Activated CD8-positive, alpha-beta T cell treated with anti-CD3 and anti-CD28 coated beads for 36 hours (primary cell): ENCODE results near the gene CLEC2D. TPM values are rescaled to one million over a fixed set of nuclear protein-coding genes. Genes with fewer than 3 reads are reported as not detected.
"Not testable (repeated sequence)": the region's sequence is repeated elsewhere in the genome, so short reads cannot be mapped to it uniquely, and the experiment has no call there.

Experiments
- ATAC-seq: fragments of 200-7000 bp; cut with Tn5 transposase; one replicate; pipeline ENCODE4 v1.10.0; 2021; ENCODE audit warnings: mild to moderate bottlenecking, moderate library complexity
- CTCF ChIA-PET: fragments of 350-600 bp; sonication (Branson Sonifier 250); formaldehyde crosslinking; loops from one replicate; lab custom pipeline; 2021; ENCODE audit warnings: antibody characterized with exemption; lab: Charles Lee
- POLR2A ChIA-PET: fragments of 350-600 bp; sonication (Branson Sonifier 250); formaldehyde crosslinking; loops from one replicate; lab custom pipeline; 2021; ENCODE audit warnings: antibody characterized with exemption; lab: Charles Lee
- DNase-seq: peaks from one replicate; pipeline ENCODE4 v3.0.0-alpha.2; 2020
- H3K27ac Mint-ChIP-seq: one replicate; pipeline ENCODE4 v1.8.0; 2021; ENCODE audit warnings: mild to moderate bottlenecking, mixed read lengths
- H3K27me3 Mint-ChIP-seq: one replicate; pipeline ENCODE4 v1.8.0; 2021; ENCODE audit warnings: mixed read lengths
- H3K36me3 Mint-ChIP-seq: one replicate; pipeline ENCODE4 v1.8.0; 2021; ENCODE audit warnings: low read depth, mixed read lengths
- H3K4me1 Mint-ChIP-seq: one replicate; pipeline ENCODE4 v1.8.0; 2021; ENCODE audit warnings: low read depth, mixed read lengths
- H3K4me3 Mint-ChIP-seq: one replicate; pipeline ENCODE4 v1.8.0; 2021; ENCODE audit warnings: mild to moderate bottlenecking, moderate library complexity, mixed read lengths
- H3K9me3 Mint-ChIP-seq: one replicate; pipeline ENCODE4 v1.8.0; 2021; ENCODE audit warnings: mixed read lengths
- intact Hi-C: fragments of 100-400 bp; cut with micrococcal nuclease; formaldehyde crosslinking; loops from one replicate; pipeline ENCODE4 v1.10.0; 2022
- total RNA-seq, 2 experiments: library from RNA; stranded (reverse); gene quantifications; one replicate each; pipeline ENCODE4 v1.2.3, GENCODE V29; 2021
- TF ChIP-seq, protein P1 (sequence below): fragments of 200-600 bp; IDR thresholded peaks from one replicate; pipeline ENCODE4 v1.8.0; 2022; ENCODE audit warnings: antibody characterized with exemption, mild to moderate bottlenecking

CLEC2D gene
- total RNA-seq, 2 experiments from 2014 or later: 240 to 259 TPM

DNA sequence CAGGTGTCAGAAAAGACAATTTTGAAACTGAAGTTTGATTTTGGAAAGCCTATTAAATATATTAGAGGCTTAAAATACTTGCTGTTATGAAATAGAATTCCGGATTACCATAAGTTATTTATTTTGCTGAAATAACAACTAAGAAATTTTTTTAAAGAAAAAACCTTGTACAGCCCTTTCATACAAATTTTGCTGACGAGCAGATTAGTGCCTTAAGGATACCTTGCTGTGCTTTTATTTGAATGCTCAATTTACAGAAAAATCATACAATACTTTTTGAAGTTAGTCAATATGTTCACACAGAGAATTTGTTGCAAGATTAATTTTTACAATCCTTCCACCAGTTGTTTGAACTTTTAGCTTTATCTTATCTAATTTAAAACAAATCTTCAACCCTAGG is 29.5 kb upstream of the CLEC2D start:
- Mint-ChIP-seq H3K9me3 (peaks cover 45% of the 10 kb centered on the region), H3K4me1 (peaks cover 69% of the 10 kb centered on the region), H3K27me3 (no peaks in the 10 kb centered on the region), H3K27ac (no peak overlapping the region), H3K36me3 (peaks cover 67% of the 10 kb centered on the region), H3K4me3 (no peak overlapping the region)
- ChIA-PET CTCF (interaction anchor here (1.4 to 4.5 kb wide), 2 partner anchors 22 to 68 kb away, joined by 6 to 22 read pairs; no protein-coding TSS in a partner anchor), POLR2A (interaction anchor here (0.9 to 1.2 kb wide), 3 partner anchors 8 to 62 kb away, joined by 3 to 9 read pairs (median 3); no protein-coding TSS in a partner anchor)
- DNase-seq: no peak
- no peak for ATAC-seq
- intact Hi-C loops: no loop called here
- TF ChIP-seq, protein P1, sequence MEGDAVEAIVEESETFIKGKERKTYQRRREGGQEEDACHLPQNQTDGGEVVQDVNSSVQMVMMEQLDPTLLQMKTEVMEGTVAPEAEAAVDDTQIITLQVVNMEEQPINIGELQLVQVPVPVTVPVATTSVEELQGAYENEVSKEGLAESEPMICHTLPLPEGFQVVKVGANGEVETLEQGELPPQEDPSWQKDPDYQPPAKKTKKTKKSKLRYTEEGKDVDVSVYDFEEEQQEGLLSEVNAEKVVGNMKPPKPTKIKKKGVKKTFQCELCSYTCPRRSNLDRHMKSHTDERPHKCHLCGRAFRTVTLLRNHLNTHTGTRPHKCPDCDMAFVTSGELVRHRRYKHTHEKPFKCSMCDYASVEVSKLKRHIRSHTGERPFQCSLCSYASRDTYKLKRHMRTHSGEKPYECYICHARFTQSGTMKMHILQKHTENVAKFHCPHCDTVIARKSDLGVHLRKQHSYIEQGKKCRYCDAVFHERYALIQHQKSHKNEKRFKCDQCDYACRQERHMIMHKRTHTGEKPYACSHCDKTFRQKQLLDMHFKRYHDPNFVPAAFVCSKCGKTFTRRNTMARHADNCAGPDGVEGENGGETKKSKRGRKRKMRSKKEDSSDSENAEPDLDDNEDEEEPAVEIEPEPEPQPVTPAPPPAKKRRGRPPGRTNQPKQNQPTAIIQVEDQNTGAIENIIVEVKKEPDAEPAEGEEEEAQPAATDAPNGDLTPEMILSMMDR: no peak

DNA sequence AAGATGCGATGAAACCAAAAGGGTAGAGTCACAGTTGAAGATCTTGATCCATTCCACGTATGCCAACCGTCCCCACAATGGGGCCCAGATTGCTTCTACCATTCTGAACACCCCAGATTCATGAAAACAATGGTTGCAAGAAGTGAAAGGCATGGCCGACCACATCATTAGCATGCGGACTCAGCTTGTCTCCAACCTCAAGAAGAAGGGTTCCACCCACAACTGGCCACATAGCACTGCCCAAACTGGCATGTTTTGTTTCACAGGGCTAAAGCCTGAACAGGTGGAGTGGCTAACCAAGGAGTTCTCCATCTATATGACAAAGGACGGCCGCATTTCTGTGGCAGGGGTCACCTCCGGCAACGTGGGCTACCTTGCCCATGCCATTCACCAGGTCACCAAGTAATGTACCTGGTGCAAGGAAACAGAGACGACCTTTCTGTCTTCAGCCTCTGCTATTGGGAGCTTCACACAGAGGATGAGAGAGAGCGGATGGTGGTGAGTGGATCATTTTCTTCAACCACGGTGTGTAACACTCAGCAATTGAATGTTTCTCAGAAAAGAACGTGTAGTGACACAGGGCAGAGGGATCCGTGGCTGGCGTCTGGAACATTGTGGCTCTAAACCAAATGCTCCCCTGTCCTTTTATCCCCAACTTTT is 26.8 kb upstream of the CLEC2D start:
- Mint-ChIP-seq H3K27ac (peak overlapping the region; percentile 79), H3K4me3 (peak overlapping the region; percentile 57), H3K27me3 (no peaks in the 10 kb centered on the region), H3K36me3 (peaks cover 71% of the 10 kb centered on the region), H3K9me3 (peaks cover 35% of the 10 kb centered on the region), H3K4me1 (peaks cover 64% of the 10 kb centered on the region)
- TF ChIP-seq, protein P1: no peak
- ChIA-PET POLR2A (interaction anchor here (0.8 to 1.3 kb wide), 3 partner anchors 23 to 42 kb away, joined by 3 to 4 read pairs (median 4); no protein-coding TSS in a partner anchor), CTCF (interaction anchor here (0.6 to 1.5 kb wide), 3 partner anchors 8 to 9 kb away, joined by 3 to 8 read pairs (median 3); no protein-coding TSS in a partner anchor)
- peak; percentile 54 for DNase-seq
- intact Hi-C loops: no loop called here
- no peak for ATAC-seq

DNA sequence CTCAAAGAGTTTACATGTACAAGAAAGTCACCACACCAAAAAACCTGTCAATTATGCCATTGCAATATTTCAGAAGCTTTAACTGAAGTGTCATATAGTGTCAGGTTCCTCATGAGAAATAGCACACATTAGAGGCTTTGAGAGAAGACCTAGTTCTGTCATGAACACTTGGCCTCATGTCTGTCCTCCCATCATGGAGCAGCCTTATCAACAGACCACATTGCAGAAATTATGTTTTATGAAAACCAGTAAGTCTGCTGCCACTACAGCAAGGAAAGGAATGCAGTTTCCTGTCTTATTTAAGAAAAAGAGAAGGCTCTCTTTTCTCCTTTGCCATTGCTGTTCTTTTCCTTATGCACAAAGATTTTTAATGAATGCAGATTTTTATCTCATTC is 26.2 kb upstream of the CLEC2D start:
- Mint-ChIP-seq H3K4me1 (peaks cover 59% of the 10 kb centered on the region), H3K4me3 (peak overlapping the region; percentile 57)

DNA sequence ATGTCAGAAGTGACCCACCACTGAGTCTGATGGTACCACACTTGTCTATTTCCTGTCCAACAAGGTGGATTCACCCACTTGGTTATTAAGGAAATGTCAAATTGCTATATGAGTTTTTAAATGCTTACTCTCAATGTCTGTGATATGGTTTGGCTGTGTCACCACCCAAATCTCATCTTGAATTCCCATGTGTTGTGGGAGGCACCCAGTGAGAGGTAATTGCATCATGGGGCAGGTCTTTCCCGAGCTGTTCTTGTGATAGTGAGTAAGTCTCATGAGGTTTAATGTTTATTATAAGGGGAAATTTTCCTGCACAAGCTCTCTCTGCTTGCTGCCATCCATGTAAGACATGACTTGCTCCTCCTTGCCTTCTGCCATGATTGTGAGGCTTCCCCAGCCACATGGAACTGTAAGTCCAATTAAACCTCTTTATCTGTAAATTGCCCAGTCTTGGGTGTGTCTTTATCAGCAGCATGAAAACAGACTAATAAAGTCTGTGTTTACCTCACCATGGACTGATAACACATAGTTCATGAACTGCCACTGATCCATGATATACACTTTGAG is 24.4 kb upstream of the CLEC2D start:
- peaks cover 54% of the 10 kb centered on the region for H3K4me1 Mint-ChIP-seq
- peak; percentile 69 for DNase-seq
- POLR2A ChIA-PET: interaction anchor here (1.1 to 19.2 kb wide), 4 partner anchors 10 to 221 kb away, joined by 4 to 745 read pairs (median 6); partner anchors contain the start of gene CLEC2D

More for the DNA sequence above, 26.2 kb upstream of the CLEC2D start:
- TF ChIP-seq, protein P1: no peak
- no peak for DNase-seq
- no peaks in the 10 kb centered on the region for H3K27me3 Mint-ChIP-seq
- intact Hi-C loops: no loop called here
- H3K9me3 Mint-ChIP-seq: peaks cover 32% of the 10 kb centered on the region
- no peak for ATAC-seq
- ChIA-PET POLR2A (interaction anchor here (1.2 to 1.3 kb wide), 2 partner anchors 24 to 41 kb away, joined by 4 read pairs; no protein-coding TSS in a partner anchor), CTCF (interaction anchor here (0.8 to 1.5 kb wide), 2 partner anchors 9 to 10 kb away, joined by 3 to 8 read pairs; no protein-coding TSS in a partner anchor)
- peaks cover 73% of the 10 kb centered on the region for H3K36me3 Mint-ChIP-seq
- H3K27ac Mint-ChIP-seq: peak overlapping the region; percentile 79

More for the DNA sequence above, 24.4 kb upstream of the CLEC2D start:
- H3K27me3 Mint-ChIP-seq: not testable (repeated sequence)
- intact Hi-C loops: loop anchor here (5.0 kb wide), 1 partner anchor 97 kb away; no protein-coding TSS in a partner anchor
- H3K36me3 Mint-ChIP-seq: peaks cover 81% of the 10 kb centered on the region
- H3K9me3 Mint-ChIP-seq: peaks cover 25% of the 10 kb centered on the region
- H3K4me3 Mint-ChIP-seq: peak overlapping the region; percentile 66
- CTCF ChIA-PET: interaction anchor here (1.0 to 1.1 kb wide), 2 partner anchors 10 to 12 kb away, joined by 3 to 4 read pairs; no protein-coding TSS in a partner anchor
- H3K27ac Mint-ChIP-seq: peak overlapping the region; percentile 85
- peak; percentile 4 for ATAC-seq
